UCSD-AML1 (cell line): ENCODE measurements around the gene LRFN4.
A peak's percentile ranks its signal among the peaks of the same experiment; 100 is the strongest.

ENCODE experiments used
- DNase-seq: peaks from one replicate; lab custom pipeline; 2025; ENCODE audit not compliant: unreplicated experiment; lab: John Stamatoyannopoulos, UW

LRFN4 gene

DNA sequence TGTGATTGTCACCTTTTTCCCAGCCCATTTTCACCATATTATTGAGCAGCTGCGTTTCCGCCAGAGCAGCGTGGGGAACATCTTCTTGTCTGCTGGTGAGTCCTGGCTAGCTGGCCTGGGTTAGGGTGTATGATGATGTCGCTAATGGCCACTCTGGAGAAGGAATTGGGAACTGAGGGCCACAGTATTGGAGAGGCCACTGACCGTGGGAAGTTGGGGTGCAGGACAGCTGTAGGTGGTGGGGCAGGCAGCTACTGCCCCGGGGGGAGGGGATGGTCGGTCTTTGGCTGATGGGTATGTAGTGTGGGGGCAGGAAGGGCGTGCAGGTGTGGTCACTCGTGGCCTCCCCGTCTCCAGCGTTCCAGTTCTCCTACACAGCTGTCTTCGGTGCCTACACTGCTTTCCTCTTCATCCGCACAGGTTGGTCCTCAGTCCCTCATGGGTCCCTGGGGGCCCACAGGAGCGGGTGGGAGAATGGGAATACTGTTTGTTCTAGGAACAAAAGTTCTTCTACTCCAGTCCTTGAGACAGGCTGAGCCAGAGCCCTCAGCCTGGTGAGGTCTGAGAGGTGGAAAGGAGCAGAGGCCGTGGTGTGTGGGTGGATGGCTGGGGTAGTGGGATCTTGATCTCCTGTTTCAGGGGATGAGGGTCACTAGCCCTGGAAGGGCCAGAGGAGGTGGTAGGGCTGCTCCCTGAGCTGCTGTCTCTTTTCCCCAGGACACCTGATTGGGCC lies 11.6 kb upstream of the LRFN4 start:
- no peak for DNase-seq

DNA sequence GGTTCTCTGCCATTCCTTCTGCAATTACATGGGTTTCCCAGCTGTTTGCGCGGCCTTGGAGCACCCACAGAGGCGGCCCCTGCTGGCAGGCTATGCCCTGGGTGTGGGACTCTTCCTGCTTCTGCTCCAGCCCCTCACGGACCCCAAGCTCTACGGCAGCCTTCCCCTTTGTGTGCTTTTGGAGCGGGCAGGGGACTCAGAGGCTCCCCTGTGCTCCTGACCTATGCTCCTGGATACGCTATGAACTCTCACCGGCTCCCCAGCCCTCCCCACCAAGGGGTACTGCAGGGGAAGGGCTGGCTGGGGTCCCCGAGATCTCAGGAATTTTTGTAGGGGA lies 11.0 kb upstream of the LRFN4 start:
- no peak for DNase-seq

DNA sequence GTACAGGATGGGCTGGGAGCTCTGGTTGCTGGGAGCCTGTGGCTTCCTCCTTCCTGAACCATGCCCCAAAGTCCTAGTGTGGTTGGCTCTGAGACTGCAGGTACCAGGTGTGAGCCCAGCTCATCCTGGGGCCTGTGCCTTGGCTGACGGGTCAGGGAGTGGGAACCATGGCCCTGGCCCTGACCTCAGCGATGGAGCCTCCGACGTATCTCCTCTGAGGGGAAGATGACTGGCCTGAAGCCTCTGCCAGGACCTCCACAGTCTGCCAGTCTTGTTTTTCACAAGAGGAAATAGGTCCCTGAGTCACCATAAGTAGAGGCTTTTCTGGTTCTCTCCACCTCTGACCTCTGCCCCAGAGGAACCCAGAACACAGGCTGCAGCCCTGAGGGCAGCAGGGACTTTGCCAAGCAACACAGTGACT lies 10.2 kb upstream of the LRFN4 start:
- DNase-seq, result no peak

DNA sequence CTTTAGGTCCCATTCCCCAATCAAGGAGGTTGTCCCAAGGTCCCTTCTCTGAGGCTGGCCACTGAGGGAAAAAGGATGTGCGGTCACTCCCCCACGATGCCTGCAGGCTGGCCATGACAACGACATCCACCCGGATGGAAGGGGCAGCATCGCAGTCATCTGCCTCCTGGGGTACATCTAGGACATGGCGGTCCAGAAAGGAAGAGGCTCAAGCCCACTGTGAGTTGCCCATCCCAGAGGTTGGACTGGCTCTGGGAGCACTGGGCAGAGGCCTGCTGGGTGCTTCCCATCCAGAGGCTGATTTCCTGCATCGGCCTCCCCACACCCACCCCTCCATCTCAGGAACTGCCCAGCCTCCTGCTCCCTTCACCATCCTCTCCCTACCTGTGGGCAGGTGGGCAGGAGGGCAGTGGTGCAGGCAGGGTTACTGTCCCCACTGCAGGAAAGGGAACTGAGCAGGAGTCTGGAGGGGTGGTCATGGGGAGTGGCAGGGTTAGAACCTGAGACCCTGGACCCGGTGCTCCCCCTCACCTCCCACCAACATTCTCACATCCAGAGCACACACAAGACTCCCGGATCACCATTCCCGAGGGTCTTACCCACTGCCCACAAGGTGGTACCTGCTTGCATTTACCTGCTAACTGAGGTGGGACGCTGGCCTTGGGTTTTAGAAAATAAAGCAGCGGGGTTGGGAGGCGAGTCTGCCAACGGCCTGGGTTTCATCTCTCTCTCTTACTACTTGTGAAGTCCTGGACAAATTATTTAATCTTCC lies 9.2 kb upstream of the LRFN4 start:
- no peak for DNase-seq

DNA sequence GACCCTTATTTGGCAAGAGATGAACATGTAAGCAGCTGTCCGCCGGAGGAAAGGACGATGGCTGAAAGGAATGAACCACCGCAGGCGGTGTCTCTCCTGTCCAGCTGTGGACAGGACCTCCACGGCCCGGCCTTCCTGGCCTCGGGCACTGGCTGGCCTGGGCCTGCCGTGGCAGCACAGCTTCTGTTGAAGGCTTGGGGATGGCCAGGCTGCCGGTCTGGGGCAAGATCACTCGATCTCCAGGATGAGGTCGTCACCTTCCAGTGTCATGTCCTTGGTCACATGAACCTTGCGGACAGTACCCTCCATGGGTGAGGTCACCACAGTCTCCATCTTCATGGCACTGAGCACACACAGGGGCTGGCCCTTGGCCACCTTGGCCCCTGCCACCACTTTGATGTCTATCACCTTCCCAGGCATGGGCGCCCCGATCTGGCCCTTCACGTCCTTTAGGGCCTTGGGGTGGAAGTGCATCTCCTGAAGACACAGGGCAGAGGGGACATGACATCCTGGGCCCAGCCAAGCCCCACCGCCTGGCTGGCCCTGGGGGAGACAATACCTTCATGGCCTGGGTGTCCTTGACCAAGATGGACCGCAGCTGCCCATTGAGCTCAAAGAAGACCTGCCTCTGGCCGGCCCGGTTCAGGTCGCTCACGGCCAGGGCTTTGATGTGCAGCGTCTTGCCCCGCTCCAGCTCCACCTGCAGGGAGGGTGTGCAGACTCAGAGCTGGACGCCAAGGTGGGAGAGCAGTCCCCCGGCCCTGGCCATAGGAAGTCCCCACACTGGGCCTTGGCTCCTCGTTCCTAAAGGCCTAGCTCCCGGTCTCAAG lies 8.0 kb upstream of the LRFN4 start:
- no peak for DNase-seq

DNA sequence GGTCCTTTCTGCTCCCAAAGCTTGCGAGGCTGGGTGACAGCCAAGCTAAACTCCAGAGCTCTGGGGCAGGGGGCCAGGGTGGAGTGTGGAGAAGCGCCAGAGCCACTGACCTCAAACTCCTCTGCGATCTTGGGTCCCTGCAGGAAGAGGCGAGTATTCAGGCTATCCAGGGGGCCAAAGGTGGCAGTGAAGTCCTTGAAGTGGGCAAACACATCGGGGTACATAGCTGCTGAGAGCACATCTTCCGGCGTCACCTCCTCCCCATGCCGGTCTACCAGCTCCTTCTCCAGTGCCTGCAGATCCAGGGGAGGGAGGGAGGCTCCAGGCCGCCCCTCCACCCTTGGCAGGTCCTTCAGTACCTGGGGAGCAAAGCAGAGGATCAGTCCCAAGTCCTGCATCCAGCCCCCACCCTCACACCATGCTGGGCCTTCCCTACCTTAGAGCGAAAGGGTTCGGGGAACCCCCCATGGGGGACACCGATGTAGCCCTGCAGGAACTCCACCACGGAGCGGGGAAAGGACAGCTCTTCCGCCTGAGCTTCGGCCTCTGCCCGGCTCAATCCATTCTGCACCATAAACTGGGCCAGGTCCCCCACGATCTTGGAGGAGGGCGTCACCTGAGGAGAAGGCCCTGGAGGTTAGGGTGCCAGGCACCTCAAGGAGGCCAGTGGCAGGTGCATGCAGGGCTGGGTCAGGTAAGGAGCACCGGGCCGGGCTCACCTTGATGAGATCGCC lies 7.2 kb upstream of the LRFN4 start:
- DNase-seq, result no peak

DNA sequence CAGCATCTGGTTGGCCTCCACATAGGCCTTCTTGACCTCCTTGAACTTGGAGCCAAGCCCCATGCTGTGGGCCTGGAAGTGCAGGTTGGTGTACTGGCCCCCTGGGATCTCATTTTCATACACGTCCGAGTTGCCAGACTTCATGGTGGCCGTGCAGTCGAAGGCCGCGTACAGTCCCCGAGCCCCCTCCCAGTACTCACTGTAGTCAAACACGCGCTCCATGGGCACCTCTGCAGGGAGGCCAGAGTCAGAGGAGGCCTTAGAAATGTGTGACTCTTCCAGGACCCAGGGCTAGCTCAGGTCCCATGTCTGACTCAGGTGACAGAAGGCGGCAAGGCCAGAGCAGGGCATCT lies 6.7 kb upstream of the LRFN4 start:
- DNase-seq, result no peak

DNA sequence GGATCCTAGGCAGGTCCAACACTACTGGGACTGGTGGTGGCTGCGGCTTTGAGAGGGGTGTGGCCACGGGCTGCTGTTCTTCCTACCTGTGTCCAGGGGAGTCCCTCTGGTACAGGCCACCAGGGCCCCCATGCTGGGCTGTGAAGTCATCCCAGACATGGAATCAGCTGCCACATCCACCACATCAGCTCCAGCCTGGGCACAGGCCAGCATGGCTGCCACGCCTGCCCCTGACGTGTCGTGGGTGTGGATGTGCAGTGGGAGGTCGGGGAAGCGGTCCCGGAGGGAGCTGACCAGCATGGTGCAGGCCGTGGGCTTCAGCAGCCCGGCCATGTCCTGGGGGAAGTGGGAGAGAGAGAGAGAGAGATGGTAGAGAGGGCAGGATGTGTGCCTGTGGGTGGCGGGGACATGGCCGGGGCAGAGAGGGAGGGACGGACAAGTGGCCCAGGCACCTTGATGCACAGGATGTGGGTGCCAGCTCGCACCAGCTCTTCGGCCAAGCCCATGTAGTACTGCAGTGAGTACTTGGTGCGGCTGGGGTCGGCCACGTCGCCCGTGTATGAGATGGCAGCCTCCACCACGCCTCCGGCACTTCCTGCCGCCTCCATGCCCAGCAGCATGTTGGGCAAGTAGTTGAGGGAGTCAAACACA lies 6.2 kb upstream of the LRFN4 start:
- DNase-seq, result no peak

DNA sequence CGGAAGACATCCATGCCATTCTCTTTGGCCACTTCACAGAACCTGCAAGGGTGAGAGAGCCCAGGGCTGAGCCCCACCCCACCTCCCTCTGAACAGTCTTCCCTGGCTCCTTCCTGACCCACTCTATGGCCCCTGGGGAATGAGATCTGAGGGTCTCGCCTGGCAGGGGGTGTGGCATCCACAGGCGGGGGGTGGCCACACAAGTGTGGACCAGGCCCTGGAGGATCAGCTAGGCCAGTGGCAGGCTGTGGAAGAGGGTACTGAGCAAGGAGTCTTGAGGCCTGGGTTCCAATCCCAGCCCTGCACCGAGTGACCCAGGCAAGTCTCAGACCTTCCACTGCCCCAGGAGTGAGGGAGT lies 5.6 kb upstream of the LRFN4 start:
- no peak for DNase-seq

DNA sequence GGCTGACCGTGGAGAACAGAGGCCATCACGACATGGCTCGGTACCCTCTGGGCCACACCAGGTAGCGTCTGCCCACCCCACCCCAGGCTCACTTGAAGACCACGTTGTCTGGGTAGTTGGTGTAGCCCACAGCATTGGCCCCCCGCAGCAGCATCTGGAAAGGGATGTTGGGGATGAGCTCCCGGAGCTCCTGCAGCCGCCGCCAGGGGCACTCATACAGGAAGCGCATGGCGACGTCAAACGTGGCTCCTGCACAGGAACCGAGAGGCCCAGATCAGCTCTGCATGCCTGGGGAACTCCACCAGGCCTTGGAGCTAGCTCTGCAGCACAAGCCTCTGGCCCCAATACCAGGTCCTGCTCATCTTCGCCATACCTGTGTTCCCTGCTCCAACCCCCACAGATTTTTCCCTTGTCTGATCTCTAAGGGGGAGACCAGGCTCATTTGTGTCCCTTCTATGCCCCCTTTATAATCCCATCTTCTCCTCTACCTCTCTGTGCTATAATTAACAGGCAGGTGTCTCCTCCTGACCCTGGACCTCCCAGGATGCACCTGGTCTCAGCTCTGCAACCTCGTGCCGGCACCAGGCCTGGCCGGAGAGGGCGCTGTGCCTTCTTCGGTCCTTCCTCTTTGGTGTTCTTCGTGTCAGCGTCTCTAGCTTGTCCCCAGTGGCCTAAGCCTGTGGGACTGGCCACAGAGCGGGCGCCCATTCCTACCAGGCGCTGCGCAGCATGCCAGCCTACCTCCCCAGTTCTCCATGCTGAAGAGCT lies 5.0 kb upstream of the LRFN4 start:
- peak; percentile 20 for DNase-seq

DNA sequence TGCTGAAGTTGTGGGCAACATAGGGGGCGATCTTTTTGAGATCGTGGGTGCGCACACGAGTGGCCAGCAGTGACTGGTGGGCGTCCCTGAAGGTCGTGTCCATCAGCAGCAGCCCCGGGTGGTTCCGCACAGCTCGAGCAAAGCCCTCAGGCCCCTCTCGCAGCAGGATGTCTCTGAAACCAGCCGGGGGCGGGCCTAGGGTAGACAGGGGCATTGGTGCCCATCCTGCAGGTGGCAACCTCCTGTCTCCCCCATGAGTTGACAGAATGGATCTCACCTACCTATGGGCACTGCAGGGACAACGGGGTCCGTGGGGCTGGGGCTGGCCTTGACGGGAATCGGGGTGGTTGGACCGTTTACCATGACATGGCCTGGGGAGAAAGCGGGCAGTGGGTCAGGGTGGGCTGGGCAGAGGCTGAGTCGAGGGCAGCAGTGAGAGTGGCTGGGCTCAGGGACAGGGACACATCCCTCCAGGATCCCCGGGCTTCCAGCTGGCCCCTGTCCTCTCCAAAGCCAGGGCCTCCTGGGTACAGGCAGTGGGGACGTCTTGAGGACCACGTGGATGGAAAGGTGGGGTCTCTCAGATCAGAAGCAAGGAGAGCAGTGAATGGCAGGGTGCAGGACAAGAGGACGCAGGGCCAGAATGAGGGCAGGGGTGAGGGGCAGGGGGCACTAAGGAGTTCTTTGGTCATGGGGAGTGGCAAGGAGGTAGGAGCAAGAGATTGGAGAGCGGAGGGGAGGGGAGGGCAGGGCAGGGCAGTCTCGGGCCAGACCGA lies 4.2 kb upstream of the LRFN4 start:
- no peak for DNase-seq

DNA sequence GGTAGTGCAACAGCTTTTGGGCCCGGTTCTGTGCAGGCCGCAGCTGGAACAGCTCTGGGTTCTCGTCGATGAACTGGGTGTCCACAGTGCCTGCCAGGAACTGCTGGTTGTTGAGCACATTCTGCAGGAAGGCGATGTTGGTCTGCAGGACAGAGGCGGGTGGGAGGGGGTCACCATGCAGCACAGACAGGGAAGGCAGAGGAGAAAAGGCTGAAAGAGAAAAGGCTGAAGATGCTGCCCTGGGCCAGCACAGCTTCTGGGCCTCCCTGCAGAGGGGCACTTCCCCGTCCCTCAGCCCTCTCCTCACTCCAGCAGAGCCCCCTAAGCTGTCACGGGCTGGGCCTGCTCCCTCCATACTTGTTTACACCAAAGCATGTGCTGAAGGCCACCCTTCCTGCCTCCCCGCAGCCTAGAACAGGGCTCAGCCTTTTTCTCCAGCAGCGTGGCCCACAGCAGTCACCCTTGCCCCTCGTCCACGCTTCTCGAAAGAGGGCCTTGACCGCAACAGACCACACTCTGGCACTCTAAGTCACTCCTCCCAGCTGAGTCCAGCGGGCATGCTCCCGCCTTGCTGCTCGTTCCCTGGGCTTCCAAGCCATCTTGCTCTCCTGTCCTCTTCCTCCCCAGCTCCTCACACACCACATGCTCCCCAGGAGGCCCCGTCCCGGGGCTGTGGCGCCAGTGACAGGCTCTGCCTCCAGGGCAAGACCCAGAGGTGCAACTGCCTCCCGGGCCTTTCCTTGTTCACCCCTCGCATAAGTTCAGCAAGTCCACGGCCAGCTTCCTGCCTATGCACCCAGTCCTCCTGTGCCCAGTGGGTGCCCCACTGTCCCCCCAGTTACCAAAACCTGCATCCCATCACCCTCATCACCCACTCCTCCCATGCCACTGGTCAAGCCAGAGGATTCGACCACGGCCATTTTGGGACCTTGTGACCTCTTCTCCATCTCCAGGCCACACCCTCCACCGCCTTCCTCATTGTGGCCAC lies 3.3 kb upstream of the LRFN4 start:
- no peak for DNase-seq

DNA sequence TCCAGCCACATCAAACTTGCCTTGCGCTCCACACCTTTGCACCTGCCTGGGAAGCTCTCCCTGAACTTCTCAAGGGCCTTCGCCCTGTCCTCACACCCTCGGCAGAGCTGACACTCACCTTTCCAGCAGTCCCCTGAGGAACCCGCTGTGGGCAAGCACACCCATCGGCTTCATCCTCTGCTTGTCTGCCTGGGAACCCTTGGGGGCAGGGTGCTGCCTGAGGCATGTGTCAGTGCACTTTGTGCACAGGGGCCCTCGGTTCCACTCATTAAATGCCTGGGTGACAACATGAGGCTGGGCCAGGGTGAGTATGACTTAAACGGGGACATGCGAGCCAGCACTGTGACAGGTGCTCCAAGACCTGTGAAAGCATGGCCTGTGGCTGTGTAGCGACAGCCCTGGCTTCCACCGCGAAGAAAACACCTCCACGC lies 2.6 kb upstream of the LRFN4 start:
- no peak for DNase-seq

DNA sequence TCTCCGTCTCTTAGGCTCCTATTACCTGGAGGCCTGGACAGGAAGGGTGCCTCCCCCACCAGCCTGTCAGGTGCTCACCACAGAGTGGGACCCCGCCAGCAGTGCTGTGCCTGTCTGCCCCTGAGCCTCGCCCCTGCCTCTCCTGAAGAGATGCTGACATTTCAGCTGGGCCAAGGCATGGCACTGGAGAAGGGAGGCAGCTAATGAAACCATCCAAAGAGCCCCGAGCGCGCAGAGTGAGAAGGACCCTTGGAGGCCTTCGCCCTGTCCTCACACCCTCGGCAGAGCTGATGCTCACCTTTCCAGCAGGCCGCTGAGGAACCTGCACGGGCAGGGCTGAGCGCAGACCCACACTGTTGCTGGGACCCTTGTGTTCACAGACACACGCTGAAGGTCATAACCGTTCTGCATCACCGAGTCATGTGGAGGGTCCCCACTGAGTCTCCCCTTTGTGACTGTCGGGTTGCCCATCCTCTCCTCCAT lies 2.1 kb upstream of the LRFN4 start:
- DNase-seq, result no peak

DNA sequence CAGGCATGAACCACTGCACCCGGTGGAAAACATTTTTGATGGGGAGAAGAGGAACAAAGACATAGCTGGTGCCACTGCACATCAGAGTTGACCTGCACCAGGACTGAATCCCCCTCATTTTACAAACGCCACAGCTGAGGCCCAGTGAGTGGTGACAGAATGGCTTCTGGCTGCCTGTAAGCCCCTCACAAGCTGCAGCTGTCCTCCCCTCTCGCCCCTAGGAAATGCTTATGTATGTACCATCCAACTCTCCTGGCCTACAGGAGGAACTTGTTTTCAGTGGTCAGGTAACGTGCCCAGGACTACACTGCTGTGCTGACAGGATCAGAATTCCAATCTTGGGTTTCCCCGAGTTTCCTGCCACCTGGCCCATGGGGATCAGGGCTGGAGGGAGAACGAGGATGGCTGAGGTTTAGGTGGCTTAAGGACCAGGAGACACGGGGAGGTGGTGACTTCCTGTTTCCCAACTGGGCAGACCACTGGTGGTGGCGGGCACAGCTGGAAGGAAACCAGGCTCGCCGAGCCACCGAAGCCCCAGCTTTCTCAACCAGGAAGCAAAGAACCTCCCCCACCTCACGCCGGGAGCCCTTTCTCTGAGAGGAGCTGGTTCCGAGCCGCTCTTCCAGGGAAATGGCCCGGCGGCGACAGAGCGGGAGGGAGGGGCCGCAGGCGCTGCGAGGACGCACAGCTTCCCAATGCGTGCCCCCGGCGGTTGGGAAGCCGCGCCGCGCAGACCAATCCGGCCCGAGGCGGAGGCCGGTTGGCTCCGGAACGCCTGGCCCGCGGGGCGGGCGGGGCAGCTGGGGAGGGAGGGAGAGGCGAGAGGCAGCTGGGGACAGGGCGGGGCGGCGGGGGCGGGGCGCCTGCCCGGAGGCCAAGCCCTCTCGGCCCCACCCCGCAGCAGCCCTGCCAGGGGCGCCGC lies 1.0 kb upstream of the LRFN4 start:
- peak; percentile 93 for DNase-seq

DNA sequence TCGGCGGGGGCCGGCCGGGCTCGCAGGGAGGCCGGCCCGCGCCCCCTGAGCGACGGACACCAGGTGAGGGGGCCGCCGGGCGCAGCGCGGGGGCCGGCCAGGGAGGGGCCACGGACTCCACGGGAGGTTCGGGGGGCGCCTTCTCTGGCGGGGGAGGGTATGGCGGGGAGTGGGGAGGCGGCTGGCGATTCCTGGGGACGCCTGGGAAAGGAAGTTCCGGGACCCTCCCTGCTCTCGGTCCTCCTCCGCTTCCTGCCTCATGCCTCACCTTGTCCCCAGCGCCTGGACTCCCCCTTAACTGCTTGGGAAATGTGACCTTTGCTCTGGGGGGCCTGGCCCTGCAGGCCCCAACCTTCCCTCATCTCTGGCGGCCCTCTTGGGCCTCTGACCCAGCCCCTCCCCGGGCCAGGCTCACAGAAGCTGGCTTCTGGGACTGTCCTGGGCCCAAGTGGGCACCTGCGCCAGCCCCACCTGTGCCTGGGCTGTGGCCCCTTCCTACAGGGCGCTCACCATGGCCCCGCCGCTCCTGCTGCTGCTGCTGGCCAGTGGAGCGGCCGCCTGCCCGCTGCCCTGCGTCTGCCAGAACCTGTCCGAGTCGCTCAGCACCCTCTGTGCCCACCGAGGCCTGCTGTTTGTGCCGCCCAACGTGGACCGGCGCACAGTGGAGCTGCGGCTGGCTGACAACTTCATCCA lies 516 bp downstream of the LRFN4 start:
- peak; percentile 26 for DNase-seq

DNA sequence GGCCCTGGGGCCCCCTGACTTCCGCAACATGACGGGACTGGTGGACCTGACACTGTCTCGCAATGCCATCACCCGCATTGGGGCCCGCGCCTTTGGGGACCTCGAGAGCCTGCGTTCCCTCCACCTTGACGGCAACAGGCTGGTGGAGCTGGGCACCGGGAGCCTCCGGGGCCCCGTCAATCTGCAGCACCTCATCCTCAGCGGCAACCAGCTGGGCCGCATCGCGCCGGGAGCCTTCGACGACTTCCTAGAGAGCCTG lies 992 bp downstream of the LRFN4 start:
- DNase-seq, result no peak
